Loucy (cell line): ENCODE measurements around the gene MVB12A.

Experiments
- H2AFZ ChIP-seq: fragments of 200-600 bp; sonication (generic); 2 replicates; pipeline ENCODE4 v1.6.0; 2016; ENCODE audit warnings: antibody characterized with exemption, mild to moderate bottlenecking, low read length, moderate library complexity
- H3F3A ChIP-seq: fragments of 200-600 bp; 2 replicates; pipeline ENCODE4 v1.6.0; 2016; ENCODE audit warnings: antibody characterized with exemption, low read depth, mild to moderate bottlenecking
- H3K27me3 ChIP-seq: fragments of 200-600 bp; sonication (generic); 2 replicates; pipeline ENCODE4 v1.6.1; 2014; ENCODE audit warnings: low read length, mild to moderate bottlenecking; ENCODE audit not compliant: insufficient read depth, poor library complexity, severe bottlenecking
- H3K36me3 ChIP-seq: fragments of 200-600 bp; sonication (generic); 2 replicates; pipeline ENCODE4 v1.6.1; 2016; ENCODE audit warnings: low read length; ENCODE audit not compliant: insufficient read depth
- H3K4me1 ChIP-seq: fragments of 200-600 bp; sonication (generic); 2 replicates; pipeline ENCODE4 v1.5.1; 2014; ENCODE audit warnings: low read length, mild to moderate bottlenecking; ENCODE audit not compliant: insufficient read depth, poor library complexity, severe bottlenecking
- H3K4me2 ChIP-seq: fragments of 200-600 bp; sonication (generic); 2 replicates; pipeline ENCODE4 v1.6.0; 2014; ENCODE audit warnings: antibody characterized with exemption, low read length, low read depth, mild to moderate bottlenecking; ENCODE audit not compliant: poor library complexity, severe bottlenecking
- H3K4me3 ChIP-seq: fragments of 200-600 bp; sonication (generic); 2 replicates; pipeline ENCODE4 v1.5.1; 2014; ENCODE audit warnings: low read length, mild to moderate bottlenecking, mixed read lengths; ENCODE audit not compliant: poor library complexity, severe bottlenecking
- H3K79me2 ChIP-seq: fragments of 200-600 bp; sonication (generic); 2 replicates; pipeline ENCODE4 v1.6.1; 2014; ENCODE audit warnings: low read length; ENCODE audit not compliant: insufficient read depth
- H3K9ac ChIP-seq: fragments of 200-600 bp; sonication (generic); 2 replicates; pipeline ENCODE4 v1.6.0; 2014; ENCODE audit warnings: mild to moderate bottlenecking, low read depth, low read length, moderate library complexity; ENCODE audit not compliant: poor library complexity, severe bottlenecking
- H3K9me2 ChIP-seq: fragments of 200-600 bp; sonication (generic); replicated peaks from 2 replicates; pipeline ENCODE4 v1.6.1; 2016; ENCODE audit warnings: low read depth, low read length, mixed read lengths
- H3K9me3 ChIP-seq: fragments of 200-600 bp; sonication (generic); 2 replicates; pipeline ENCODE4 v1.6.1; 2014; ENCODE audit warnings: mild to moderate bottlenecking, antibody characterized with exemption, low read length, low read depth; ENCODE audit not compliant: insufficient read depth
- H4K20me1 ChIP-seq: fragments of 200-600 bp; sonication (generic); 2 replicates; pipeline ENCODE4 v1.6.0; 2014; ENCODE audit warnings: antibody characterized with exemption, low read length, mild to moderate bottlenecking; ENCODE audit not compliant: insufficient read depth, poor library complexity, severe bottlenecking
- CTCF ChIP-seq: fragments of 200-600 bp; sonication (generic); conservative IDR thresholded peaks from 2 replicates; pipeline ENCODE4 v1.5.1; 2014; ENCODE audit warnings: mild to moderate bottlenecking, antibody characterized with exemption, low read length
- EZH2phosphoT487 ChIP-seq: fragments of 200-600 bp; IDR thresholded peaks from 2 replicates; pipeline ENCODE4 v1.6.1; 2018; ENCODE audit warnings: antibody characterized with exemption, mild to moderate bottlenecking, moderate library complexity, borderline replicate concordance

Gene MVB12A

GRCh38 chr19:17420475-17420924 is 653 bp downstream of the MVB12A start:
- Histone ChIP-seq H3K9ac (peak overlapping the region; percentile 83), H4K20me1 (no peaks in the 10 kb centered on the region), H3K4me2 (peak overlapping the region; percentile 86)

DNA sequence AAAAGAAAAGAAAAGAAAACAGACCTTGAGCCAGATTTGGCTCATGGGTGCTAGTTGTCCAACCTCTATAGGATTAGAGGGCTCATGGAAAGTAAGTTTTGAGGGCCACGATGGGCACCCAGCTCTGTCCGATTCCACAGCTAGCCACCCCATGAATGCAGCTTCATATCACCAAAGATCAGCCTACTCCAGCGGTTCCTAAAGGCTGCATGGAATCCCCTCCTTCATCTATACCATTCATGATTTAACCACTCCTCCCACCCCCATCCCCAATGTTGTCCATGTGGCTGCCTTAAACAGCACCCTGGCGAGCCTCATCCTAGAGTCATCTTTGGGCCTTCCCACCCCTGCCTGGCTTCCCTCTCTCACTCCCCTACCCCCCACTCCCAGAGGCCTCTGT is 2.1 kb downstream of the MVB12A start:
- Histone ChIP-seq H3K4me2 (no peak overlapping the region), H4K20me1 (no peaks in the 10 kb centered on the region), H3K36me3 (no peaks in the 10 kb centered on the region), H3K9me2 (no peaks in the 10 kb centered on the region), H3K79me2 (peaks cover 14% of the 10 kb centered on the region), H3K9ac (no peak overlapping the region), H3K4me1 (peaks cover 23% of the 10 kb centered on the region), H3F3A (no peaks in the 10 kb centered on the region), H3K4me3 (no peak overlapping the region), H3K27me3 (no peaks in the 10 kb centered on the region), H3K9me3 (no peaks in the 10 kb centered on the region), H2AFZ (no peak overlapping the region)
- TF ChIP-seq CTCF (no peak), EZH2phosphoT487 (no peak)

More at GRCh38 chr19:17420475-17420924, 653 bp downstream of the MVB12A start:
- Histone ChIP-seq H3K4me3 (peak overlapping the region; percentile 86), H3K79me2 (peaks cover 14% of the 10 kb centered on the region), H3K9me2 (no peaks in the 10 kb centered on the region), H3K36me3 (no peaks in the 10 kb centered on the region), H3K9me3 (no peaks in the 10 kb centered on the region), H3F3A (no peaks in the 10 kb centered on the region; the same call in 1 of the 2 replicates), H3K4me1 (peaks cover 23% of the 10 kb centered on the region), H3K27me3 (no peaks in the 10 kb centered on the region), H2AFZ (peak overlapping the region; percentile 93)
- no peak for TF ChIP-seq CTCF
- TF ChIP-seq EZH2phosphoT487: no peak

- H3K4me2 ChIP-seq: no peak overlapping the region
- peaks cover 22% of the 10 kb centered on the region for H3K4me1 ChIP-seq
- no peak overlapping the region for H3K9ac ChIP-seq
- no peaks in the 10 kb centered on the region for H4K20me1 ChIP-seq
- H2AFZ ChIP-seq: no peak overlapping the region
- no peak overlapping the region for H3K4me3 ChIP-seq
- H3K36me3 ChIP-seq: no peaks in the 10 kb centered on the region
- H3K27me3 ChIP-seq: no peaks in the 10 kb centered on the region
- TF ChIP-seq CTCF (no peak), EZH2phosphoT487 (no peak)
- no peaks in the 10 kb centered on the region for H3K9me2 ChIP-seq
- H3F3A ChIP-seq: no peaks in the 10 kb centered on the region
- peaks cover 14% of the 10 kb centered on the region for H3K79me2 ChIP-seq
- H3K9me3 ChIP-seq: no peaks in the 10 kb centered on the region
These were observed 3.8 kb downstream of the MVB12A start for GRCh38 chr19:17423429-17424208.
